Measurements from ENCODE around the gene NDUFV2.

DNA sequence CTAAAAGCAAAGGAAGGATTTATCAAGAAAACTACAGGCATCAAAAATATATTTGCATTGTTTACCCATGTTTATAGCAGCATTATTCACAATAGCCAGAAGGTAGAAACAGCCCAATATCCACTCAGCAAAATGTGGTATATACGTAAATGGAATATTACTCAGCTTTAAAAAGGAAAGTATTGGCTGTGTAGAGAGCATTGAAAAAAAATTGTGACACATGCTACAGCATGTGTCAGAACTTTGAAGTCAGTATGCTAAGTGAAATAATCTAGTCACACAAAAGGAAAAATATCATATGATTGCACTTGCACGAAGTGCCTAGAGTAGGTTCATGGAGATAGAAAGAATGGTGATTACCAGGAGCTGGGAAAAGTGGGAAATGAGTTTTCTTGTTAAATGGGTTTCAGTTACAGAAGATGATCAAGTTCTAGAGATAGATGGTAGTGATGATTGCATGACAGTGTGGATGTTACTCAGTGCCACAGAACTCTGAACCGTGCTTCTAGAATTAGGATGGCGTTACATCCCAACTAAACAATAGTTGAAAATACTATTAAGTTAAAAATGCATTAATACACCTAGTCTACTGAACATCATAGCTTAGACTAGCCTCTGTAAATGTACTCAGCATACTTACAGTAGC is 54.2 kb downstream of the NDUFV2 start:
- TF ChIP-seq CTCF (IDR thresholded peaks at IDR 0.05 in 2 of 3, conservative IDR thresholded peaks at IDR 0.05 in 1 of 3; ENCODE audit: borderline replicate concordance in 1 of 3, insufficient read depth in 1 of 3, low read depth in 2 of 3, low read length in 2 of 3) (no peak), EZH2 (IDR thresholded peaks at IDR 0.05) (no peak), EGR1 (IDR thresholded peaks at IDR 0.05; ENCODE audit: low read depth) (no peak), YY1 (IDR thresholded peaks at IDR 0.05; ENCODE audit: extremely low read depth, insufficient replicate concordance, low read depth, low read length) (no peak), SP1 (IDR thresholded peaks at IDR 0.05; ENCODE audit: low read depth) (no peak), EZH2phosphoT487 (IDR thresholded peaks at IDR 0.05; ENCODE audit: borderline replicate concordance) (no peak)
- TF ChIP-seq, protein P1, sequence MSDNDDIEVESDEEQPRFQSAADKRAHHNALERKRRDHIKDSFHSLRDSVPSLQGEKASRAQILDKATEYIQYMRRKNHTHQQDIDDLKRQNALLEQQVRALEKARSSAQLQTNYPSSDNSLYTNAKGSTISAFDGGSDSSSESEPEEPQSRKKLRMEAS (IDR thresholded peaks at IDR 0.05), result no peak
